SK-N-MC (cell line): ENCODE results near the gene CD63.
A peak's percentile ranks its signal among the peaks of the same experiment; 100 is the strongest.
"Not testable (repeated sequence)": the region's sequence is repeated elsewhere in the genome, so short reads cannot be mapped to it uniquely, and the experiment has no call there.

Experiments used
- DNase-seq: peaks from one replicate; pipeline ENCODE4 v3.0.0-alpha.2; 2011; ENCODE audit warnings: low read depth, low spot score
- H3K27ac ChIP-seq: fragments of 200-600 bp; sonication (generic); 2 replicates; pipeline ENCODE4 v1.5.1; 2016; ENCODE audit warnings: mixed run types
- H3K36me3 ChIP-seq: fragments of 200-600 bp; sonication (generic); 2 replicates; pipeline ENCODE4 v1.6.1; 2017; ENCODE audit warnings: antibody characterized with exemption, low read length, mixed read lengths; ENCODE audit not compliant: insufficient read depth
- H3K4me3 ChIP-seq: fragments of 200-600 bp; sonication (generic); 2 replicates; pipeline ENCODE4 v1.5.1; 2016
- H3K9ac ChIP-seq: fragments of 200-600 bp; sonication (generic); 2 replicates; pipeline ENCODE4 v1.8.0; 2017; ENCODE audit warnings: mixed run types, mixed read lengths; ENCODE audit not compliant: insufficient read length
- H3K9me3 ChIP-seq: fragments of 200-600 bp; sonication (generic); 2 replicates; pipeline ENCODE4 v1.6.1; 2017; ENCODE audit warnings: low read depth, mild to moderate bottlenecking, antibody characterized with exemption, low read length, moderate library complexity, mixed read lengths
- EZH2 ChIP-seq: fragments of 200-600 bp; sonication (generic); IDR thresholded peaks from one replicate; pipeline ENCODE4 v1.6.1; 2017; ENCODE audit warnings: antibody characterized with exemption
- FOXP2 ChIP-seq: optimal IDR thresholded peaks from 2 replicates; pipeline ENCODE3; 2011; ENCODE audit warnings: mild to moderate bottlenecking, moderate library complexity; ENCODE audit not compliant: insufficient read depth; ENCODE audit errors: extremely low read length, control extremely low read depth
- POLR2AphosphoS5 ChIP-seq: IDR thresholded peaks from 2 replicates; pipeline ENCODE4 v1.6.1; 2012; ENCODE audit warnings: mild to moderate bottlenecking, low read depth, low read length, borderline replicate concordance

CD63 gene

GRCh38 chr12:55728939-55729818 is at the start of gene CD63:
Gene CD63 (minus strand): TSS chr12:55729009. CDS start chr12:55728341, 668 bp downstream.
- Histone ChIP-seq H3K4me3 (peak within 1 kb of the TSS; percentile 87), H3K9me3 (no peaks in the 10 kb centered on the region), H3K27ac (peak within 1 kb of the TSS; percentile 65), H3K36me3 (peaks cover 27% of the 10 kb centered on the region), H3K9ac (peak within 1 kb of the TSS; percentile 87)
- no peak for DNase-seq
- no peak for TF ChIP-seq EZH2
- TF ChIP-seq POLR2AphosphoS5, result peak; percentile 71
- no peak for TF ChIP-seq FOXP2

- peaks cover 71% of the 10 kb centered on the region for H3K36me3 ChIP-seq
- no peak for TF ChIP-seq FOXP2
- TF ChIP-seq EZH2, result no peak
- TF ChIP-seq POLR2AphosphoS5, result no peak
- no peak overlapping the region for H3K9ac ChIP-seq
- DNase-seq, result no peak
- no peaks in the 10 kb centered on the region for H3K9me3 ChIP-seq
- H3K27ac ChIP-seq, result no peak overlapping the region
- H3K4me3 ChIP-seq, result no peak overlapping the region
Observed at GRCh38 chr12:55777856-55778255, 49.0 kb upstream of the CD63 start.

GRCh38 chr12:55771736-55772135 is 42.9 kb upstream of the CD63 start:
- Histone ChIP-seq H3K4me3 (no peak overlapping the region), H3K9ac (no peak overlapping the region), H3K36me3 (peaks cover 52% of the 10 kb centered on the region), H3K27ac (no peak overlapping the region), H3K9me3 (no peaks in the 10 kb centered on the region)
- TF ChIP-seq FOXP2, result no peak
- TF ChIP-seq EZH2, result no peak
- TF ChIP-seq POLR2AphosphoS5, result no peak
- no peak for DNase-seq

- Histone ChIP-seq H3K9me3 (no peaks in the 10 kb centered on the region), H3K9ac (no peak overlapping the region), H3K27ac (no peak overlapping the region), H3K4me3 (no peak overlapping the region), H3K36me3 (peaks cover 49% of the 10 kb centered on the region)
- DNase-seq, result no peak
- TF ChIP-seq EZH2 (no peak), FOXP2 (no peak), POLR2AphosphoS5 (no peak)
Observed at GRCh38 chr12:55767156-55767555, 38.3 kb upstream of the CD63 start.

GRCh38 chr12:55765736-55766290 is 37.0 kb upstream of the CD63 start:
- no peak for DNase-seq
- H3K36me3 ChIP-seq, result peaks cover 46% of the 10 kb centered on the region
- no peaks in the 10 kb centered on the region for H3K9me3 ChIP-seq
- H3K27ac ChIP-seq, result no peak overlapping the region
- TF ChIP-seq FOXP2 (no peak), EZH2 (no peak), POLR2AphosphoS5 (no peak)
- H3K9ac ChIP-seq, result no peak overlapping the region
- no peak overlapping the region for H3K4me3 ChIP-seq

GRCh38 chr12:55762646-55763045 is 33.8 kb upstream of the CD63 start:
- TF ChIP-seq FOXP2 (no peak), POLR2AphosphoS5 (no peak), EZH2 (no peak)
- no peak overlapping the region for H3K27ac ChIP-seq
- DNase-seq, result no peak
- H3K9ac ChIP-seq, result no peak overlapping the region
- H3K36me3 ChIP-seq, result peaks cover 63% of the 10 kb centered on the region
- H3K4me3 ChIP-seq, result no peak overlapping the region
- H3K9me3 ChIP-seq, result no peaks in the 10 kb centered on the region

GRCh38 chr12:55760663-55761062 is 31.9 kb upstream of the CD63 start:
- TF ChIP-seq FOXP2, result no peak
- TF ChIP-seq POLR2AphosphoS5, result no peak
- TF ChIP-seq EZH2, result no peak

GRCh38 chr12:55758575-55758974 is 29.8 kb upstream of the CD63 start:
- peaks cover 88% of the 10 kb centered on the region for H3K36me3 ChIP-seq
- H3K9ac ChIP-seq, DNase-seq, H3K27ac ChIP-seq, H3K9me3 ChIP-seq, H3K4me3 ChIP-seq: not testable (repeated sequence)

More at GRCh38 chr12:55760663-55761062, 31.9 kb upstream of the CD63 start:
- H3K9ac ChIP-seq, result no peak overlapping the region
- no peak overlapping the region for H3K27ac ChIP-seq
- peaks cover 73% of the 10 kb centered on the region for H3K36me3 ChIP-seq
- no peak overlapping the region for H3K4me3 ChIP-seq
- no peak for DNase-seq
- H3K9me3 ChIP-seq, result no peaks in the 10 kb centered on the region

- DNase-seq, result no peak
- Histone ChIP-seq H3K4me3 (no peak overlapping the region), H3K27ac (peak overlapping the region; percentile 74), H3K9ac (no peak overlapping the region), H3K36me3 (peaks cover 90% of the 10 kb centered on the region), H3K9me3 (no peaks in the 10 kb centered on the region)
- TF ChIP-seq EZH2 (no peak), POLR2AphosphoS5 (no peak), FOXP2 (no peak)
Observed at GRCh38 chr12:55757701-55758100, 28.9 kb upstream of the CD63 start.
